H1 (cell line): ENCODE data around the gene RPS21. TPM values are rescaled to one million over a fixed set of nuclear protein-coding genes. Genes with fewer than 3 reads are reported as not detected.

Source experiments
- CTCF ChIA-PET: fragments of 300-600 bp; sonication (Branson Sonifier 250); formaldehyde crosslinking; loops from one replicate; lab custom pipeline; 2021; ENCODE audit not compliant: partially characterized antibody; lab: Charles Lee
- POLR2A ChIA-PET: fragments of 300-600 bp; sonication (Branson Sonifier 250); formaldehyde crosslinking; loops from one replicate; lab custom pipeline; 2021; ENCODE audit warnings: inconsistent platforms; ENCODE audit not compliant: partially characterized antibody; lab: Charles Lee
- DNase-seq, 2 experiments: peaks; one replicate each; pipeline versions ENCODE4 v3.0.0 to v3.0.0-alpha.2; 2010 to 2022; ENCODE audit warnings: low spot score in 2 of 2, low read depth in 1 of 2, mixed read lengths in 1 of 2
- FAIRE-seq: peaks from 2 replicates; lab custom pipeline; 2011; peaks lifted over from hg19 to GRCh38; lab: Jason Lieb, UNC
- H2AFZ ChIP-seq: 2 replicates; pipeline ENCODE4 v1.8.1; 2012; ENCODE audit warnings: low read length, inconsistent platforms
- H2AK5ac ChIP-seq: 2 replicates; pipeline ENCODE4 v1.6.1; 2013; ENCODE audit warnings: low read depth, low read length
- H2BK120ac ChIP-seq: replicated peaks from 2 replicates; pipeline ENCODE3; 2013; ENCODE audit warnings: low read depth, low read length, inconsistent platforms
- H2BK12ac ChIP-seq: 2 replicates; pipeline ENCODE4 v1.6.1; 2013; ENCODE audit warnings: low read depth, low read length
- H2BK15ac ChIP-seq: 2 replicates; pipeline ENCODE4 v1.6.1; 2013; ENCODE audit warnings: low read length
- H2BK20ac ChIP-seq: 2 replicates; pipeline ENCODE4 v1.6.1; 2013; ENCODE audit warnings: low read length
- H2BK5ac ChIP-seq: 2 replicates; pipeline ENCODE4 v1.6.1; 2013; ENCODE audit warnings: low read depth, low read length
- H3K14ac ChIP-seq: 2 replicates; pipeline ENCODE4 v1.6.1; 2013; ENCODE audit warnings: inconsistent platforms; ENCODE audit not compliant: insufficient read length
- H3K18ac ChIP-seq: 2 replicates; pipeline ENCODE4 v1.6.1; 2013; ENCODE audit warnings: low read length; ENCODE audit errors: extremely low read depth
- H3K23ac ChIP-seq: 2 replicates; pipeline ENCODE4 v1.6.1; 2013; ENCODE audit warnings: inconsistent platforms; ENCODE audit not compliant: insufficient read length
- H3K23me2 ChIP-seq: 2 replicates; pipeline ENCODE4 v1.6.1; 2013; ENCODE audit warnings: low read depth, low read length
- H3K27ac ChIP-seq: 2 replicates; pipeline ENCODE4 v1.6.1; 2011; ENCODE audit warnings: low read depth, low read length, inconsistent platforms
- H3K27me3 ChIP-seq, 4 experiments: replicated peaks in 1 of 4; 1 replicate in 1 of 4; 2 replicates in 3 of 4; pipeline versions ENCODE4 v1.6.1 to v1.8.1; 2011 to 2013; ENCODE audit warnings: low read length in 3 of 4, mild to moderate bottlenecking in 3 of 4, inconsistent platforms in 2 of 4, mixed read lengths in 2 of 4, moderate library complexity in 1 of 4; ENCODE audit not compliant: control insufficient read depth in 3 of 4, insufficient read depth in 3 of 4; ENCODE audit errors: extremely low read depth in 1 of 4
- H3K36me3 ChIP-seq, 4 experiments: 2 replicates each; pipeline versions ENCODE4 v1.6.1 to v1.8.1; 2011 to 2013; ENCODE audit warnings: mild to moderate bottlenecking in 4 of 4, low read length in 3 of 4, moderate library complexity in 2 of 4, control low read depth in 1 of 4, inconsistent platforms in 1 of 4; ENCODE audit not compliant: insufficient read depth in 4 of 4, control insufficient read depth in 2 of 4
- H3K4ac ChIP-seq: replicated peaks from 2 replicates; pipeline ENCODE3; 2013; ENCODE audit warnings: low read length, low read depth, mixed read lengths, inconsistent platforms; ENCODE audit not compliant: insufficient read length
- H3K4me1 ChIP-seq, 4 experiments: replicated peaks in 1 of 4; 1 replicate in 1 of 4; 2 replicates in 3 of 4; pipeline versions ENCODE4 v1.6.1 to v1.8.1; 2011 to 2013; ENCODE audit warnings: low read length in 3 of 4, inconsistent platforms in 2 of 4, mixed read lengths in 1 of 4; ENCODE audit not compliant: insufficient read depth in 4 of 4, control insufficient read depth in 3 of 4
- H3K4me2 ChIP-seq, 2 experiments: 2 replicates each; pipeline versions ENCODE4 v1.6.1 to v1.8.1; 2011 to 2013; ENCODE audit warnings: low read depth in 2 of 2, low read length in 2 of 2, control low read depth in 1 of 2, inconsistent platforms in 1 of 2, mild to moderate bottlenecking in 1 of 2; ENCODE audit not compliant: insufficient read depth in 1 of 2
- H3K4me3 ChIP-seq, 4 experiments: fragments of 200-600, 300-600 bp in 1 of 4; sonication (generic), shearing (Covaris generic), sonication (Bioruptor Twin) in 1 of 4; 2 replicates each; pipeline versions ENCODE4 v1.5.1 to v1.8.1; 2011 to 2016; ENCODE audit warnings: low read length in 4 of 4, low read depth in 3 of 4, control low read depth in 2 of 4, inconsistent platforms in 2 of 4, mild to moderate bottlenecking in 2 of 4, mixed read lengths in 1 of 4, moderate library complexity in 1 of 4; ENCODE audit not compliant: insufficient read depth in 2 of 4; ENCODE audit errors: extremely low read depth in 1 of 4
- H3K56ac ChIP-seq: replicated peaks from 2 replicates; pipeline ENCODE3; 2013; ENCODE audit warnings: low read depth, mild to moderate bottlenecking, mixed read lengths, low read length, inconsistent platforms; ENCODE audit not compliant: insufficient read length
- H3K79me1 ChIP-seq: 2 replicates; pipeline ENCODE4 v1.6.1; 2013; ENCODE audit warnings: low read depth, low read length, control low read depth
- H3K79me2 ChIP-seq, 2 experiments: 2 replicates each; pipeline versions ENCODE4 v1.6.1 to v1.8.1; 2012 to 2013; ENCODE audit warnings: low read length in 2 of 2, mild to moderate bottlenecking in 2 of 2, inconsistent platforms in 1 of 2; ENCODE audit not compliant: insufficient read depth in 2 of 2, control insufficient read depth in 1 of 2
- H3K9ac ChIP-seq, 4 experiments: replicated peaks in 1 of 4; 1 replicate in 1 of 4; 2 replicates in 3 of 4; pipeline versions ENCODE4 v1.6.1 to v1.8.1; 2011 to 2013; ENCODE audit warnings: low read depth in 3 of 4, low read length in 3 of 4, control low read depth in 2 of 4, mild to moderate bottlenecking in 2 of 4, moderate library complexity in 2 of 4, inconsistent platforms in 1 of 4; ENCODE audit errors: extremely low read depth in 1 of 4
- H3K9me3 ChIP-seq, 2 experiments: 2 replicates each; pipeline versions ENCODE4 v1.6.1 to v1.8.1; 2012 to 2013; ENCODE audit warnings: mild to moderate bottlenecking in 2 of 2, moderate library complexity in 2 of 2, control low read depth in 1 of 2, inconsistent platforms in 1 of 2, low read depth in 1 of 2, low read length in 1 of 2, mixed read lengths in 1 of 2; ENCODE audit not compliant: insufficient read depth in 2 of 2
- H4K20me1 ChIP-seq, 2 experiments: replicated peaks in 1 of 2; 2 replicates each; pipeline versions ENCODE3 to v1.8.1; 2011 to 2013; ENCODE audit warnings: inconsistent platforms in 2 of 2, low read length in 2 of 2, mild to moderate bottlenecking in 1 of 2; ENCODE audit not compliant: insufficient read depth in 2 of 2, control insufficient read depth in 1 of 2
- H4K5ac ChIP-seq: 2 replicates; pipeline ENCODE4 v1.6.1; 2013; ENCODE audit warnings: low read length, low read depth, mixed read lengths, inconsistent platforms; ENCODE audit not compliant: insufficient read length
- H4K8ac ChIP-seq: 2 replicates; pipeline ENCODE4 v1.8.0; 2013; ENCODE audit warnings: mild to moderate bottlenecking, moderate library complexity, low read length, inconsistent platforms; ENCODE audit not compliant: insufficient read depth; ENCODE audit errors: extremely low read depth
- H4K91ac ChIP-seq: replicated peaks from 2 replicates; pipeline ENCODE3; 2013; ENCODE audit warnings: low read length, mixed read lengths, inconsistent platforms; ENCODE audit not compliant: insufficient read length
- EP300 ChIP-seq, 2 experiments: IDR thresholded peaks; 1 replicate in 1 of 2; 2 replicates in 1 of 2; pipeline ENCODE4 v1.6.1; 2011 to 2012; ENCODE audit warnings: low read depth in 2 of 2, low read length in 2 of 2, mild to moderate bottlenecking in 2 of 2, borderline replicate concordance in 1 of 2, inconsistent platforms in 1 of 2, moderate library complexity in 1 of 2
- MAFK ChIP-seq: IDR thresholded peaks from 2 replicates; pipeline ENCODE4 v1.6.1; 2012; ENCODE audit warnings: low read depth, mild to moderate bottlenecking, improper control_type of control experiment, low read length
- RAD21 ChIP-seq, 2 experiments: IDR thresholded peaks in 1 of 2; conservative IDR thresholded peaks in 1 of 2; 2 replicates each; pipeline ENCODE4 v1.6.1; 2011; ENCODE audit warnings: low read depth in 2 of 2, low read length in 2 of 2, improper control_type of control experiment in 1 of 2, inconsistent platforms in 1 of 2, mild to moderate bottlenecking in 1 of 2, moderate library complexity in 1 of 2
- RNF2 ChIP-seq: fragments of 200-900, 300-1000 bp; sonication (generic); IDR thresholded peaks from 2 replicates; pipeline ENCODE4 v1.7.1; 2016; ENCODE audit warnings: borderline replicate concordance, low read depth, mild to moderate bottlenecking, antibody characterized with exemption, low read length; ENCODE audit not compliant: poor library complexity, severe bottlenecking; ENCODE audit errors: missing control alignments
- SUZ12 ChIP-seq: fragments of 200-600 bp; sonication (generic); IDR thresholded peaks from 2 replicates; pipeline ENCODE4 v1.6.1; 2012; ENCODE audit warnings: mild to moderate bottlenecking, inconsistent platforms, low read length, moderate library complexity, mixed read lengths
- YY1 ChIP-seq: IDR thresholded peaks from 2 replicates; pipeline ENCODE4 v1.6.1; 2011; ENCODE audit warnings: low read depth, mild to moderate bottlenecking, low read length
- WGBS, 2 experiments: shearing (Covaris generic) in 1 of 2; methylation state at CpG; one replicate each; pipeline versions ENCODE4 v1.1.6 to v1.1.7; 2013 to 2015; ENCODE audit warnings: low lambda C conversion rate in 2 of 2, mixed read lengths in 2 of 2, inconsistent platforms in 1 of 2, low coverage in 1 of 2, missing lambda C conversion rate in 1 of 2; ENCODE audit not compliant: insufficient replicate concordance in 2 of 2, insufficient coverage in 1 of 2, insufficient read length in 1 of 2; ENCODE audit errors: extremely low coverage in 1 of 2, missing lambda C conversion rate in 1 of 2; 5-methylcytosine and 5-hydroxymethylcytosine counted together
- polyA plus RNA-seq, 7 experiments: library from polyadenylated mRNA; depleted of rRNA in 3 of 7; stranded (reverse) in 5 of 7; unstranded in 2 of 7; fragments of >200 nt in 5 of 7; fragments of 200-250 nt in 2 of 7; gene quantifications; 1 replicate in 5 of 7; 2 replicates in 1 of 7; 4 replicates in 1 of 7; pipeline versions ENCODE4 v1.2.1 to v1.2.3, GENCODE V29; 2011 to 2013; ENCODE audit warnings: missing spikeins in 2 of 7, mixed read lengths in 2 of 7
- total RNA-seq: library from RNA; stranded (reverse); fragmentation: NEBNext Ultra II Directional; extraction: Animal tissue kit (Norgen Biotek cat#: 25700); gene quantifications from 2 replicates; pipeline ENCODE4 v1.2.1, GENCODE V29; 2021

Gene RPS21
- total and polyA plus RNA-seq, 2 of the 8 experiments (the other 6 are each of a cell fraction or from before 2014, with no cell fraction given): 1,787 to 7,219 TPM

DNA sequence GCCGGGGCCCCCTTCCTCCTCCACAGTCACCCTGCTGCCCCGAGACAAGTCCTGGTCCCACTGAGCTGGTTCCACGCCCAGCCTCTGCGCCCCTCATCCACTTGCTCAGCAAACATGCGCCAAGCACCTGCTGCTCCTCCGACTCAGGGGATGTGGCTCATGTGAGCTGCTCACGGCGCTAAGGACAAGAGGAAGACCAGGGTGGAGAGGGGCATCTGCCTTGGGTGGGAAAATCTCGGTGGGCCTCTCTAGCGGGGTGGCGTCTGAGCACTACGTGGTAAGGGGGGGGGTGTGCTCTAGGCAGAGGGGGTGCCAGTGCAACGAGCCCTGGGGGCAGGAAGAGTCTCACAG lies 24.3 kb upstream of the RPS21 start:
- no peak overlapping the region for H2AFZ ChIP-seq
- peak overlapping the region; percentile 95 for H4K91ac ChIP-seq
- peak overlapping the region; percentile 81 for H2BK120ac ChIP-seq
- H3K9ac ChIP-seq: peak overlapping the region in 2 of 4 experiments; percentile 62 to 65; a peak in 4 of 7 replicates
- H3K4me1 ChIP-seq: peaks cover 10 to 70% (median 63%) of the 10 kb centered on the region in 4 experiments
- H4K5ac ChIP-seq: peak overlapping the region; percentile 70
- peaks cover 21% of the 10 kb centered on the region for H3K79me1 ChIP-seq
- peaks cover 7 to 15% of the 10 kb centered on the region in 2 experiments for H4K20me1 ChIP-seq
- 82% methylated on average over 13 of the region's 13 CpGs; no CpG with 5 or more reads in 1 of the 2 experiments for WGBS, 2 experiments
- peak overlapping the region; percentile 97; the same call in 1 of the 2 replicates for H2BK15ac ChIP-seq
- no peak for FAIRE-seq
- peak overlapping the region; percentile 92 for H3K27ac ChIP-seq
- no peak overlapping the region; a peak in 1 of 8 replicates for H3K4me3 ChIP-seq
- H3K36me3 ChIP-seq: peaks cover 0 to 19% (median 2%) of the 10 kb centered on the region in 4 experiments; a peak in 3 of 8 replicates
- H3K18ac ChIP-seq: peak overlapping the region; percentile 99
- no peak overlapping the region for H3K14ac ChIP-seq
- no peak overlapping the region for H3K56ac ChIP-seq
- POLR2A ChIA-PET: interaction anchor here (0.7 to 12.6 kb wide), 9 partner anchors 8 to 58 kb away, joined by 3 to 213 read pairs (median 29); partner anchors contain the start of genes ADRM1 and RPS21
- H3K4me2 ChIP-seq: peak overlapping the region; percentile 24 to 51; a peak in 3 of 4 replicates
- CTCF ChIA-PET: interaction anchor here (0.6 to 10.9 kb wide), 8 partner anchors 9 to 1014 kb away, joined by 3 to 212 read pairs (median 4); partner anchors contain the start of gene RPS21
- no peaks in the 10 kb centered on the region for H3K9me3 ChIP-seq
- peak overlapping the region; percentile 100 for H2BK20ac ChIP-seq
- no peaks in the 10 kb centered on the region for H3K27me3 ChIP-seq
- no peak for DNase-seq
- H3K79me2 ChIP-seq: peaks cover 13 to 73% of the 10 kb centered on the region in 2 experiments; a peak in 3 of 4 replicates
- TF ChIP-seq SUZ12: no peak
- TF ChIP-seq MAFK: no peak
- TF ChIP-seq RNF2: no peak
- no peak for TF ChIP-seq RAD21 (IDR thresholded peaks at IDR 0.05 in 1 of 2, conservative IDR thresholded peaks at IDR 0.05 in 1 of 2; ENCODE audit: low read depth in 2 of 2, low read length in 2 of 2)
- no peak for TF ChIP-seq EP300 (IDR thresholded peaks at IDR 0.05; ENCODE audit: borderline replicate concordance in 1 of 2, low read depth in 2 of 2, low read length in 2 of 2)
- TF ChIP-seq YY1: no peak
- peak overlapping the region; percentile 99 for H2BK5ac ChIP-seq
- peaks cover 8% of the 10 kb centered on the region for H3K23me2 ChIP-seq
- H2BK12ac ChIP-seq: peak overlapping the region; percentile 100
- H3K23ac ChIP-seq: no peak overlapping the region
- H4K8ac ChIP-seq: peak overlapping the region; percentile 82
- H2AK5ac ChIP-seq: peak overlapping the region; percentile 72
- no peak overlapping the region for H3K4ac ChIP-seq
